Activated CD4-positive, CD25-positive, alpha-beta regulatory T cell treated with anti-CD3 and anti-CD28 coated beads, Interleukin-2, amount 50 U/mL, for 24 hours (primary cell): Measurements from ENCODE around the gene FUBP3.
"Not testable (repeated sequence)": the region's sequence is repeated elsewhere in the genome, so short reads cannot be mapped to it uniquely, and the experiment has no call there.

Source experiments
- ATAC-seq, 2 donors: fragments of 150-1000 bp; cut with Tn5 transposase; one replicate each; pipeline ENCODE4 v1.10.0; 2021; ENCODE audit warnings: mild to moderate bottlenecking in 1 of 2, moderate library complexity in 1 of 2

Gene FUBP3

GRCh38 chr9:130663258-130663976 is 84.0 kb downstream of the FUBP3 start:
- peak in 1 of 2 donors; percentile 29 for ATAC-seq

- no peak for ATAC-seq
These were observed 84.5 kb downstream of the FUBP3 start for GRCh38 chr9:130663977-130664250.

- ATAC-seq, result no peak
These were observed 85.1 kb downstream of the FUBP3 start, which contains the start of gene PRDM12 for GRCh38 chr9:130664251-130665028. Gene PRDM12, plus strand, starts transcription at chr9:130664594. Its CDS starts 60 bp downstream, at chr9:130664654.

GRCh38 chr9:130665029-130665430 is 85.7 kb downstream of the FUBP3 start:
- no peak for ATAC-seq

- ATAC-seq, result no peak
These were observed 86.3 kb downstream of the FUBP3 start for GRCh38 chr9:130665431-130666392.

- ATAC-seq, result no peak
These were observed 87.2 kb downstream of the FUBP3 start for GRCh38 chr9:130666393-130667119.

- ATAC-seq, result no peak
These were observed 87.7 kb downstream of the FUBP3 start for GRCh38 chr9:130667120-130667435.

- no peak for ATAC-seq
These were observed 88.8 kb downstream of the FUBP3 start for GRCh38 chr9:130668196-130668595.

- no peak for ATAC-seq
These were observed 89.3 kb downstream of the FUBP3 start for GRCh38 chr9:130668659-130669058.

- ATAC-seq, result no peak
These were observed 90.6 kb downstream of the FUBP3 start for GRCh38 chr9:130669965-130670364.

GRCh38 chr9:130670644-130671043 is 91.3 kb downstream of the FUBP3 start:
- no peak for ATAC-seq

GRCh38 chr9:130672466-130672865 is 93.1 kb downstream of the FUBP3 start:
- no peak for ATAC-seq

GRCh38 chr9:130672933-130673615 is 93.7 kb downstream of the FUBP3 start:
- ATAC-seq, result no peak

- ATAC-seq, result no peak
These were observed 96.0 kb downstream of the FUBP3 start for GRCh38 chr9:130675396-130675795.

GRCh38 chr9:130677252-130677651 is 97.9 kb downstream of the FUBP3 start:
- ATAC-seq, result no peak

- ATAC-seq, result peak; percentile 69 to 70
These were observed 101.7 kb downstream of the FUBP3 start for GRCh38 chr9:130680836-130681768.

- peak; percentile 15 to 26 for ATAC-seq
These were observed 102.5 kb downstream of the FUBP3 start for GRCh38 chr9:130681769-130682420.

- ATAC-seq, result no peak
These were observed 103.2 kb downstream of the FUBP3 start for GRCh38 chr9:130682421-130683121.

GRCh38 chr9:130685104-130685503 is 105.7 kb downstream of the FUBP3 start:
- no peak for ATAC-seq

GRCh38 chr9:130685945-130686344 is 106.6 kb downstream of the FUBP3 start:
- ATAC-seq, result not testable (repeated sequence)
